HG02840 (cell line): ENCODE results near the gene ENOX1.
A peak's percentile ranks its signal among the peaks of the same experiment; 100 is the strongest.

ENCODE experiments used
- ATAC-seq: cut with Tn5 transposase; IDR thresholded peaks from one replicate; pipeline ENCODE4 v1.9.1; 2021; ENCODE audit warnings: mild to moderate bottlenecking, moderate library complexity, moderate number of reproducible peaks; ENCODE audit not compliant: unreplicated experiment, low FRiP score

ENOX1 gene

DNA sequence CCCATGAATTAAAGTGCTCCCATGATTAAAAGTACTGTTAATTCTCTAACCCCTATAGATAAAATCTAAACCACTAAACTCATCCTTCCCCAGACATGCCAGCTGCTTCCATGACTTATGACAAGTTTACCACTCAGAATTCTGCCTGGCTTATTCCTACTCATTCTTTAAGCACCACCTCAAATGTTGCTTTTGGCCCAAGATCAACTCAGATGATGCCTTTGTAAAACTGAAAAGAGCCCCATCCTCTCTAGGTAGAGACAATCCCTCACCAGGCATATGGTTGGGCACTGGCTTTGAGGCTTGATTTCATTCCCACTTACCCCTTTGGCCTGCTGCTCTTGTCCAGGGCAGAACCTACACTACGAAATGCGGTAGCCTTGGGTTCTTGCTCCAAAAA, 513.4 kb downstream of the ENOX1 start:
- no peak for ATAC-seq

DNA sequence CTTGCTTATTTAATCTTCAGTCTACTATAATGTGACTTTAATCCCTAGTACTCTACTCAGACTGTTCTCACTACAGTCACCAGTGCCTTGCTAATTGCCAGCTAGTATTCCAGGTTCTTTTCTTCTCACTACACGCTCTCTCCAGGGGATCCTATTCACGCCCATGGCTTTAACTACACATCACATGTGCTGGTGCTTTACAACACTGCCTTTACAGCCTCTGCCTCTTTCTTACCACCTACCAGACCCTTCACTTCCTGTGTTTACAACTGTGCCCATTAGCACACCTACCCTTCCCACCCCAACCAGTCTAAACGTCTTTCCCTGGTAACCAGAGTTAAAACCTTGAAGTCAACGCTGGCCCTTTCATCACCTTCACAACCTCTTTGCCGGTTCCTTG, 513.9 kb downstream of the ENOX1 start:
- no peak for ATAC-seq

DNA sequence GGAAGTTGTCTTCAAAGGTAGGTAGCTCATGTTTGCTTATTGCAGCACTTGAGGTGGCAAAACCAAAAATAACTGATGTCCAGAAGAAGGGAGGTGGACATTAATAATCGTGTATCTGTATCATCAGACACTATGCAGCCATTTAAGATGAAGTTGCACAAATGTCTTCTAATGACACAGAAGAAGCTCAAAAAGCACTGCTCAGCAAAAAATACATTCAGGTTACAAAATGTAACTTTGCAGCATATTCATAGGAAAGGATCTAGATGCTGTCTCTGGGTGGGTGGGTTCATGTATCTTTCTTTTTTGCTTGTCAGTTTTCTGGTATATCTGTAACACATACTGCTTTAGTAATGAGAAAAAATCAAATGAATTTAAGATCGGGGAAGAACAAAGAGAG, 515.6 kb downstream of the ENOX1 start:
- ATAC-seq: no peak

DNA sequence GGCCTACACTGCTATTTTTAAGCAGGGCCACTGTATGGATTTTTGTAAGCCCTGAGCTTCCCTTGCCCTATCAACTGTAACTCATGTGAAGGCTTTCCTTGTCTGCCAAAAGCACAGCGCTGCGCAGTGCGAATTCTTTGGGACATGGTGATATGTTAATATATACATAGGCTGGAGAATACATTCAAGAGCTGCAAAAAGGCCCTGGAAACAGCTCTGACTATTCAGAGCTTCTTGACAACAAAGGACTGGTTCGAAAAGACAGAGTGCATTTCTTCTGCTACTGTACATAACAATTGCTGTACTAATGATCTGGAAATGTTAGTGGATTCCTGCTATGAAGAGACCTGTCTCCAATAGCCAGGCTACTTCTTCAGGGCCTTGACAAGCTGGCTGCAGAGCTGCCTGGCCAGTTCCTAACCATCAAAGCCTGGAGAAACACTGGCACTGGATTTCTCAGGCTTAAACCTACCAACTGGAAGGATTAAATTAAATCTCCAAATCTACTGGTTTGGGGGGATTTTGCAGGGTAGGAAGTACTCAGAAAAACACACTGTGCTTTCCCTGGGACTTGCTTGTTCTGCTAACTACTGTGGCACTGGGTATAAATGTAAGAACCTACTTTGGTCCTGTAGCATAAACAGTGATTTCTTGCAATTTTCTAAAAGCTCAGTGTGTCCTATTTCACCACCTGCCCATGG, 516.5 kb downstream of the ENOX1 start:
- ATAC-seq: no peak

DNA sequence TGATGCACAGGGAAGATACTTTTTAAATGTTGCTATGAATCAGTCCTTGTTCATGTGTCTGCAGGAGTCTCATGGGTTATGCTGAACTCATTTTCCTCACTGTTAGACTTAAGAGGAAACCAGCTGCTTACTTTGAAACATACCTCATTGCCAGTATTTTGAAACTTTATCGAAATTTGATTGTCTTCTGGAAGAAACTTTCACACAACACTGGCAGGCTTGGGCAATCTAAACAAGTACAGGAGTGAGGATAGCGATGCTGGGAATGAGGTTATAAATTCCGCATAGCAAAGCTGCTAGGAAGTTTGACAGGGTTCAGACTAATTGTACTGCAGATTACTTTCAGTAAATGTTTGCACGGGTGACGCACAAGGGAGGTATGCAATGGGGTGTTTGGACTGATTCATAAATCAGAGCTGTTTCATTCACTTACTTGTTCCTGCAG, 517.7 kb downstream of the ENOX1 start:
- ATAC-seq: no peak

DNA sequence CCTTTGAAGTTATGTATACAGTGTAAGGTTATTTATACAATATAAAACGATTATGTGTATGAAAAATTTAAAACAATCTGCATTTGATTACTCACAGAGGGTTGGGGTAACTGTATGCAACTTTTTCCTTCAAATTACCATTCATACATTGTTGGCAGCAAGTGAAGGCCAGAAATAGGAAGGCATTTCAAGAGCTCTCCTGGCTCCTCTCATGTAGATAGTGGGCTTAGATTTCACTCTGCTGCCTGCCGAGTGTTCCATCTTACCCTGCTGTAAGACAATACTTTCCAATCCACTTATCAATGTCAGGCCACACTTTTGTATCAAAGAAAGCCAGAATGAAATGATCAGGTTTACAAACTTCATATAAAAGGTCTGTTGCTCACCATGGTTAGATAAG, 518.1 kb downstream of the ENOX1 start:
- ATAC-seq: no peak

DNA sequence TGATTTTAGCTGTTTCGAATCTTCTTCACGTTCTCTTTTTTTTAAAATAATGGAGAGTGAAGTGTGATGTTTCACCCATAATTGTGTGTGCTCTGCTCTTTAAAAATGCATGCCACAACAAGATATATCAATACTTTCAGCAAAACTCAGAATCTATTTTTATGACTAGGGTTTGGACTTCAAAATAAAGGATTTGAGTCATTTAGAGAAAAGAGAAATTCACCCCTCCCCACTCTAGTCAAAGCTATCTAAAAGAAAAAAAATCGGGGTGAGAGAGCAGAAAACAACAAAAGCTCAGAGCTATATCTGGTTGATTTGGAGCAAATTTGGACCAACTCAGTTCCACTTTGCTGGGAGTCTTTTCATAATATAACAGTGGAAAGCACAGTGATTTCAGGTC, 518.9 kb downstream of the ENOX1 start:
- no peak for ATAC-seq

DNA sequence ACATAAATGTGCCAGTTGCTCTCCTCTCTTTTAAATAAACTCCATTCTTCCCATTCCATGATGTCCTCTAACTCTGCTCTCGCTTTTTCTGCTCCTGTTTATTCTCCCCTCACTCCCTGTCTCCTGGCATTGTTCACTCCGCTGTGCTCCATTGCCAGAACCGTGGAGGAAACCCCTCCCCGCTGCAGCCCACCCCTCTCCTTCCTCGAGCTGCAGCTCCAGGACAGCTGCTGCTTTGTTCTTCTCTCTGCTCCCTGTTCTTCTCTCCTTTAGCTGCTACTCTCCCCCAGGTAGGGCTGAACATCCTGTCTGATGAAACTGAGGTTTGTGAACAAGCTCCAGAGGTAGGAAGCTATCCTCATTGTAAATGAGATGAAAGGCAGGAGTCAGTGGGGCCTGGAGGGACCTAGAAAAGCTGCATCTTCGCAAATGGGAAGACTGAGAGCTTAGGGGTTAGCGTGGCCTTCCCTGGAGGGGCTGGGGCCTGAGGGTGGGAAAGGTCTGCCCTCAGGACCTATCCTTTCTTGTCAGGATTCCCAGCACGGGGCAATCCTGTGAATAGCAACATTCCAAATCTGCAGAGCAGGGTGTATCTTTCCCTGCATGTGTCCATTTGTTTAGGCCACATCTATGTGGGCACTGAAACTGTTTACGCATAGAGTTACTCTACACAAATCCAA, 519.7 kb downstream of the ENOX1 start:
- ATAC-seq: no peak

DNA sequence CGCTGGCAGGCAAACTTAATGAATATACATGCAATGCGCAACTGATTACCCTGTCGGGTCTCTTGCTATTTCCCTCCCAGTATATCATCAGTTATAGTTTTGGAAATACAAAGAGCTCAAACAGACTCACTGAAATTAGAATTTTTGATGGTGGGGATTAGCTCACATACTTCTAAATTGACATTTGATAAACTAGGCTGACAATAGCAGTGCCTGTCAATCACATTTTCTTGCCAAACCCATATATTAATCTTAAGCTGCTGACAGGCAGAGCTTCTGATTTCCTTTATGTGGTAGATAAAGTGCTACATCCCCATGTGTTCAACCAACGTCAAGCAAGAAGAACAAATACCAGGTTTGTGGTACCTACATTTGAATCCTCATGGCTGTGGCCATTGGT, 521.7 kb downstream of the ENOX1 start:
- ATAC-seq: no peak

DNA sequence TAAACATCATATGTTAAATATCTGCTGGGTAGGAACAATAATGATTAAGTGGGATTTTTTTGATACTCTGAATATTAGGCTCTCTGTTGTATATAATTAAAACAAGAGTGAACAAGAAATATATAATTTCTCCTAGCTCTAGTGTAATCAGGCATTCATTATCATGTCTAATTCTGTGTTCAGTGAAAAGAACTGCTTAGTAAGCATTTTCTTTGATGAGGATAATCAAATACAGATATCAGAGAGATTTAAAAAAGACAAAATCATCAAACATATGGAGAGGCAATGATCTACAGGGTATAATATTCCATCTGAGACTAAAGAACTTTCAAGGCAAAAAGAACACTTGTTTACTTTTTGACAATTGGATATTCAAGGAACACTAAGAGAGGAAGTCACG, 522.3 kb downstream of the ENOX1 start:
- ATAC-seq: no peak

DNA sequence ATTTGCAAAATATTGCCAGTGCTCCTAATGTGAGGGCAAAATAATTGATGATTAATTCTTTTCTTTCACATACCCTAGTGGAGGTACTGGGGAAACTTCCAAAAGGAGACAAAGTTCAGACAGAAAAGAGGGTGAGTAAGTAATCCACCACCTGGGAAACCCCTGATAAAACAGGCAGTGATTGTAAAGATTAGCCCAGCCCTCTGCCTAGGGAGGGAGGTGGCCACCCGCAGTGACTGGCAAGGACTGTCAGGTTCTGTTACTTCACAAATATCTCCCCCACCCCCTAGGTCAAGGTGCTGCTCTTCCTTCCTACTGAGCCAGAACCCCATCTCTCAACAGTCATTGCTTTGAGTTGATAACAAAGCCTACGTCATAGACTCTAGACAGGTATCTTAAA, 523.7 kb downstream of the ENOX1 start:
- no peak for ATAC-seq

DNA sequence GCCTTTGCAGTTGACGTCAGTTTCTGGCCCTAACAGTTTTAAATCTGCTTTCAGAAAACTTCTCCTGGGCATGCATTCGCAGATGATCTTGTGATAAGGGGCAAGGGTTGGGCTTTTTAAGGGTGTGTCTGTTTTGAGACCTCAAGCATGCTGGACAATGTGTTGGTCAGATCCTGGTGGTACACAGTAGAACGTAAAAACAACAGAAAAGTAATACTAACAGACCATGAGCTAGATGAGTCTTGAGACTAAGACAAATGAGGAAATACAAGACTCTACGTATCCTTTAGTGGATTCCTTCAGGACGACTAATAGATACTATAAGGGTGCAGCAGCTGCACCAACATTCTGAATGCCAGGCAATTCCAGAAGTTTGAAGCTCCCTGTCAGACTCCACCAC, 525.8 kb downstream of the ENOX1 start:
- no peak for ATAC-seq

DNA sequence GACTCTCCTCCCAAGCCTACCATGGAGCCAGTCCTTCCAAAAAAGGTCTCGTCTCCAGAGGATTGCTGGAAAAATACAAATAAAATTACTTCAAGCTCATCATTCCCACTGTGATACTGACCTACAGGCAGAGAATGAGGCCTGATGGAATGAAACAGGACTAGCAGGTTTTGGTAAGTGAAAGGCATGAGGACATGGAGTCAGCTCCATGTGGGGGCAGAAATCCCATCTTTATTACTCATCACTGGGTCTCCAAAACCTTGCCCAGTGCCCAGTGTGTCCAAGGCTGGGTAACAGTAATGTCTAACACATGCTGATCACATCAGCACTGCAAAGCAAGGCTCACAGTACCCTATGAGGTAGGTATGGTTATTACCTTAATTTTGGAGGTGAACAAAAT, 528.0 kb downstream of the ENOX1 start:
- no peak for ATAC-seq

DNA sequence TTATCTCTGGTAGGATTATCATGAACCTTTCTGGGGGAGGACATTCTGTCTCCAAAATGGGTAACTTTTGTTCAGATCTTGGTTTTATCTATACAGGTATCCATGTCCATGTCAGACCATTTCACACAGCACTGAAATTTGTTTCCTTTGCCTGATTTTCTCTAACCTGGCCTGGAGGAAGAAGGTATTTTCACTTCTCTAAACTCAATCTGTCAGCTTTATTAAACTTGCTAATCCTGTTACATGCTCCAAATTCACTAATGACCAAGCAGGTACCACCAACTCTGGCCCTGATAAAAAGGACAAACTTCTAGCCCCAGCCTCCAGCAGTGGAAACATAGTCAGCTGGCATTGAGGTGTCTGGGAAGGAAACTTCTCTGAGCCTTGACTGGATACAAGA, 529.0 kb downstream of the ENOX1 start:
- no peak for ATAC-seq

DNA sequence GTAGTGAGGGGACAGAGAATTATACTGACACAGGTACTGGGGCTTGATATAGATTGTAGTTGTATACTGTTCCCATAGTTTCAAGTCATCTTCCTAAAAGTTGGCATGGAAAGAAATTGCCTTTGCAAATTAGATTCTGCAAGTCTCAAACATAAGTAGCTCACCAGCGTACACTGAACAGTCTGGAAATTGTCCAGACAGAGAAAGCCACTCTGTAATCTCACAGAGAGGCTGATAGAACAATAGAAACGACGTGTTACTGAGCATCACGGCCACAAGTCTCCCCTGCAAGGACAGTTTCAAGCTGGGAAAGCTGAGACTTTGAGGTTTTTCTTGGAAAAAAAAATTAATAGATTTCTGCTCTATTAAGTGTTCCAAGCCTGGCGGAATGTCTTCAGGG, 534.8 kb downstream of the ENOX1 start:
- ATAC-seq: no peak

DNA sequence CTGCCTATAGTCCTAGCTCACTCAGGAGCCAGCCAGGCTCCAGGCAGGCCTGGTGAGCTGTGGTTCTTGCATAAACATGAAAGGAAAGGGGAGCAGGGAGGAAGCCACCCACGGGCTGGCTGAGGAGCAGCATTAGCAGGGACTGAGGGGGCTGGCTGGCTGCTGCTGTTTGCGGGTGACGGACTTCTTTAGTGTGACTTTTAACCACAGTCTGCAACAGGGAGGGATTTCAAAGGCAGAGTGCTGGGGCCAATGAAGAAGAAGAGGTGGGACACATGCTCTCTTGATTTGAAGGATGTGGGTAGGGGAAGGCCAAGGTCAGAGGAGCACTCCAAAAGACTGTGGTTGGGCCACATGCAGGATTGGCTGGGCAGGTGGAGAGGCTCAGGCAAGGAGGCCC, 540.4 kb downstream of the ENOX1 start:
- ATAC-seq: no peak

DNA sequence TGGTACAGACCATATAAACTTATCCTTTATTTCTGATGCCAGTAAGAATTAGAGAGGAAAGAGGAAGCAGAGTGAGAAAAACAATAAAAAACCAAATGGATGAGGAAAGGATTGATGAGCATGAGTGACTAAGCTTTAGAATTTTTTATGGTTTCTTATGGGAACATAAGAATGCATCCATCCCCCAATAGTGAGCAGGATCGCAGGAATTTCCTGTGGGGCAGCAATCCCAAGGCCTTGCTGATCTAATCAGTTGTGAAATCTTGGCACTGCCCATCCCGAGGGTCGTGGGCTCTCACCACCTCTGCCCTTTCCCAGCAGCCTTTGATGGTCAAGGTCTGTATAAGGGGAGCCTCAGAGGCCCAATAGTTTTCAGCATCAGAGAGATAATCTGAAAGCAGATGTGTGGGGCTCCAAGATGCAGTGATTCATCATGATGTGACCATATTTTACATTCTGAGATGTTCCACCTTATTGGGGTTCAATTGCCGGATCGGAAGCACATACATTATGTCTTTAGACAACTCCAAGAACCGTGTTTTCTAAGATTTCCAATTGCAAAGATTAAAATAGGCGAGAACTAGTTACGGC, 541.3 kb downstream of the ENOX1 start:
- ATAC-seq: no peak

DNA sequence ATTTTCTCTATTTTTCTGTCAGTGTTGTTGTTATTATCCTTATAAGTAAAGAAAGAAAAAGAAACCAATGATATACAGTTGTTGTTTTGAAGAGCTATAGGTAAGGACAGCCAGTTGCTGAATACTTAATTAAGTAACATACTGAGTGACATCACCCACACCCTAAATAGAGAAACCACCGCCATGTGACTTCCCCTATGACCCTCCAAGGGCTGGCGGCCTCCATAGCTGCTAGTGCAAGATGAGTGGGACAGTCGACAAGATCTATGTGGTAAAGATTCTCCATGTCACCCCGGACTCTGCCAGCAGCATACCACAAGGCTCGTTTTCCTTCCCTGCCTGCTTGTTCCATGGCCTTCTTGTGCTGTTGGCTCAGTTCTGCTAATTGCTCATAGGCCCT, 542.3 kb downstream of the ENOX1 start:
- ATAC-seq: no peak

DNA sequence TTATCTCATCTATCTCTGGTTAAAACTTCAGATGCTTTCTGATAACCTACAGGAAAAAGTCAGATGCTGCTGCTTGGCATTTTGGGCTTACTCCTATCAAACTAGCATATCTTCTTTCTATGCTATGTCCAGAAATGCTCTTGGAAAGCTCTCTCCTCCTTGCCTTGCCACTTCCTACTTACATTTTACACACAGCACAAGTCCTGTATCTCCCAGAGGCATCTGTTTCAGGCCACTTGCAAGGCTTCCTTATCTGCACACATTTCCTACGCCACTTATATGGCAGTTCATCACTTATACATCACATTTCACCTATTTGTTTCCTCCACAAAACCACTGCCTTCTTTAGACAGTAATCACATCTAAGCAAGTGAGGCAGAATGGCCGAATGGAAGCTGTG, 543.1 kb downstream of the ENOX1 start:
- no peak for ATAC-seq

DNA sequence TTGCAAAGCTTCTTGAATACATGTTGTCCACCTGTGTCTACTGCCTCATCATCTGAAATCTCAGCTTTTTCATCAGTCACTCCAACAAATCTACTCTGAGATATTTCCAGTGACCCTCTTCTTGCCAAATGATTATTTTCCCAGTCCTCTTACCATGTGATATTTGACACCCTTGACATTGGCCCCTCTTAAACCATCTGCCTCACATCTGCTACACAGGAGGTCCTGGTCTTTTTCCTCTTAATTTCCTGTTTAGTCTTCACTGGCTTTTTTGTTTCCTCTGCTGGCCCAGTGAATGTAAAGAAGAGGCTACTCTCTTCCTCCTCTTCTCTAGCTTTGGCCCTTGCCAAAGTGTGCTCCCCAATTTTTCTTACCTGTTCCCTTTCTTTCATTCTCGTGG, 544.7 kb downstream of the ENOX1 start:
- no peak for ATAC-seq

DNA sequence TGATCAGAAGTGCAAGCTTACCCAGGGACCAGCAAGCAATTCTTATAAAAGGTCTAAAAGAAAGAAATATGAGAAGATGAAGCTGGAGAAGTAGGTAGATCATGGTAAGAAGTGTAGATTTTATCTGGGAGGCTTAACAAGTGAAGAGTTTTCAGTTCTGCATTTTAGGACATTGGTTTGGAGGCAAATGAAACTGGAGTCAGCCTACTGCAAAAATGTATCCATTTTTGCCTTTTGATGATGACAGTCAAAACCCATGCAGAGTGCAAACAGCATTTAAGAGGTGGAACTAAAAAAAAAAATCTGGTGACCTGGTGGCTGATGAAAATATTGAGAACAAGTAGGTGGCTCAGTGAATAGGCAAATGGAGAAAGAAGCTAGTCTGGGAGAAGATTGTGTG, 546.5 kb downstream of the ENOX1 start:
- peak; percentile 58 for ATAC-seq

DNA sequence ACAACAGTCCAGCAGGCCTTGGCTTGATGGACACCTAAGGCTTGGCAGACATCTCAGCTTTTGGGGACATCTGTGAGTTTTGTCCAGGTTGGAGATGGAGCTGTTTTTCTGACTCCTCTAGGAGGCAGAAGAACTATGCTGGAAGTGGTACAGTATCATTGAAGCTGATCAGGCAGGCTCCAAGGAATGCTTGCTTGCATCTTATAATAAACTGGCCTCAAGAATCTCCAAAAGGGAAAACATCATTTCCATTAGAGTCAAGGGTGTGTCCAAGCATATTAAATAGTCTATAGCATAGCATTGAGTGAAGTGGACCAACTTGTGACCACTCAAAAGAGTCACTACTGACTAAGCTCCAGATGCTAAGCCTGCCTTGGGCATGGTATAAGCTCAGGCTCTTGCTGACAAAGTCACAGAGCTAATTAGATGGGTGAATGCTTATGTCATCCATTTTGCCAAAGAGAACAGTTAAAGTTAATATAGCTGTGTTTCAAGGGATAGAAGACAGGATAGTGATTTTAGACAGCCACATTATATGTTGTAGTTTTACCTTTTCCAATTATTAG, 547.4 kb downstream of the ENOX1 start:
- no peak for ATAC-seq
